HG03095 (cell line): Measurements from ENCODE around the gene BIN1.

Experiments
- ATAC-seq: cut with Tn5 transposase; IDR thresholded peaks from one replicate; pipeline ENCODE4 v1.9.1; 2021; ENCODE audit warnings: moderate library complexity; ENCODE audit not compliant: unreplicated experiment

BIN1 gene

DNA sequence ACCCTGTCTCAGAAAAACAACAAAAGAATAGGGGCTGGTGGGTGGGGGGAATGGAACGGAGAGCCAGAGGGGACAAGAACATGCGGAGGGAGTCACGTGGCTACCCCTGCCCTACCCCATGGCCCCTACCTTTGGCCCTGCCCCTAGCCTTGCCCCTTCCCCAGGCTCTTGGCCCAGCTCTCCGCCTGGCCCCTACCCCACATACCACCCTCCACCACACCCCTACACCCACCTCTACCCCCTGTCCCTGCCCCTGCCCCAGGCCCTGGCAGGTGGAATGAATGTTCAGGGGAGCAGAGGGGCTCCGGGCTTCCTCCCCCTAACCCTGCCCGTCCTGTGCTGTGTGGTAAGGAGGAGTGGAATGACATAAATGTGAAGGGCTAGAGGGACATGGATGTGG is 15.1 kb downstream of the BIN1 start:
- no peak for ATAC-seq

DNA sequence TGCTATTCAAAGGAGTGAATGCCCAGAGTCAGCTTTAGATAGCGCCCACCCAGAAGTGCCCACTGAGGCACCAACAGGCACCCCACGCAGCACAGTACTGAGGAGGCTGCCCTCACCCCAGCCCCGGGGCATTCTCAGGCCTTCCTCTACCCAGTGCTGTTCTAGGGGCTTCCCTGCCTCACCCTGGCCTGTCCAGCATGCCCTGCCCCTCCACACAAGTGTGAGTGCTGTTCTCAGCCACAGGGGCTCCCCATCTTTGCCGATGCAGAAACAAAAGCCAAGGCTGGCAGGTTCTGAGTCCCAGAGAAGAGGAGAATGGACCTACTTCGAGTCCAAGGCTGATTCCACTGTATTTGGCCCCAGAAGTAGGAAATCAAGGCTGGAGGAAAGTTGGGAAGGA is 15.8 kb downstream of the BIN1 start:
- ATAC-seq: no peak

DNA sequence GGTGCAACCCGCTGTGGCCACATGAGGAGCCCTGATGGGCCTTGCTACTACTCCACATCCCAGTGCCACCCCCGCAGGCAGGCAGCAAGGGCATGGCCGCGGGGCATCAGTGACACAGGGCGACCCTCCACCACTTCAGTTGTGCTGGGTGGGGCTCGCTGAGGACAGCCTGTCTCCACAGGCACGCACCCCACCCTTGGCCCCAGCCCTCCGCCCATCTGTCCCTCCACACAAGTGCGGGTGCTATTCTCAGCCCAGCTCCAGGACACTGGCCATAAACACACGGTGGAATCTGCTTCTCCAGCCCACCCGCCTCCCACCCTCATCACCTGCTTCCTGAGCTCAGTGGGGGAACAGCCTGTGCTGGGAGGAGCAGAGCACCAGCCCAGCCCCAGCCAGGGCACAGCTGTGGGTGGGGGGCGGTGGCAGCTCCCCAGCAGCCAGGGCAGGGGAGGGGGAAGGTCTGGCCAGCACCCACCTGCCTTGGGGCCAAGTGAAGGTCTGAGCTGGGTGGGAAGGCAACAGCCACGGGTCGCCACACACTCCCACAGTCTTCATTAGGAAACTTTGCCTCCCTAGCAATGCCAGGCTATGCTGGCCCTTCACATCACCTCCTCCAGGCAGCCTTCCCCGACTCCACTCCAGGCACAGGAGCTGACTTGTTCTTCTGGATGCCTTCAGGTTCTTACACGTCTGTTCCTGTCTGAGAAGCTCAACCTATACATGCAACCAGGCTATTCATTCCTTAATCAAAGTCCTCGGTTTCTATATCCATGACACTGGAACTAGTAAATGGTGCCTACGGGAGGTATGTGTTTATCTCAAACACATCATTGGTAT is 16.5 kb downstream of the BIN1 start:
- ATAC-seq: no peak

DNA sequence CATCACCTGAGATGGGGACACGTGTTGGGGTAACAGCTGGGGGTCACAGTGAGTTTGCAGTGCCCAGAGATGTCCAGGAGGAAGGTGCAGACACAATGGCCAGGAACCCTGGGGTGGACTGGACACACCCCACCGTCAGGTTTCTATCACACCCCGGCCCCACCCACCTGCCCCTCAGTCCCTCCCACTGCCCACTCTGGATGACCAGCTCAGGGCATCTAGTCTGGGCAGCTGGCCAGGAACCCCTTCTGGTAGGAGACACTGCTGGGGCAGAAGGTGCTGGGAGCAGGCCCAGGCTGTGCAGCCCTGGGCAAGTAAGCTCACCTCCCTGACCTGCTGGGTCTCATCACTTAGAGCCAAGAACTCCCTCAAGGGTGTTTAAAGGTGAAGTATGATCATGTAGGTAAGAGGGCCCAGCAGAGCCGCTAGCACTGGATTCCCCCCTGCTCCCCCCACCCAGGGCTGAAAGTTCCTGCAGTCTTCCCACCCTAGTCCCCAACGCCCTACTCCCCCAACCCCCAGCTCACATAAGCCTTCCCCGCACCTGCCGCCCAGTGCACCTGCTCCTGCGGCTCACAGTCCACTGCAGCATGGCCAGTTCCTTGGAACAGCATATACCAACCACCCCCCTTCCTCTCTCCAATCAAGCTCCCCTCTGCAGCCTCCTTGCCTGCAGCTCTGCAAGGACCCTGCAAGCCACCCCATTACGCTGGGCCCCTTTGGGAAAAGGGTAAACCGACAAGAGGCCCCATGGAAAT is 17.3 kb downstream of the BIN1 start:
- ATAC-seq: no peak

DNA sequence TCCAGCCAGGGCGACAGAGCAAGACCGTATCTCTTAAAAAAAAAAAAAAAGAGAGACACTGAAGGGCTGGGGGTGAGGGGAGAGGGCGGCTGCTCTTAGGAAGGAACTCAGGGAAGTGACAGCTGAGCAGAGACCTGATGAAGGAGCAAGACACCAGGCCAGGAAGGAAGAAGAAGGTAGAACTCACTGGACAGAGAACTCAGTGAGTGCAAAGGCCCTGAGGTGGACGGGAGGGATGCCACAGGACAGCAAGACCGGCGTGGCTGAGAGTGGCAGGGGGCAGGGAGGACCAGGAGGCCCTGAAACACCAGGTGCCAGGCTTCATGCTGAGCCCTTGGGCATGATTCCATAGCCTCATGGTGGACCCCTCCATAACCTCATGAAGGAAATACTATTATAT is 18.2 kb downstream of the BIN1 start:
- ATAC-seq: no peak

DNA sequence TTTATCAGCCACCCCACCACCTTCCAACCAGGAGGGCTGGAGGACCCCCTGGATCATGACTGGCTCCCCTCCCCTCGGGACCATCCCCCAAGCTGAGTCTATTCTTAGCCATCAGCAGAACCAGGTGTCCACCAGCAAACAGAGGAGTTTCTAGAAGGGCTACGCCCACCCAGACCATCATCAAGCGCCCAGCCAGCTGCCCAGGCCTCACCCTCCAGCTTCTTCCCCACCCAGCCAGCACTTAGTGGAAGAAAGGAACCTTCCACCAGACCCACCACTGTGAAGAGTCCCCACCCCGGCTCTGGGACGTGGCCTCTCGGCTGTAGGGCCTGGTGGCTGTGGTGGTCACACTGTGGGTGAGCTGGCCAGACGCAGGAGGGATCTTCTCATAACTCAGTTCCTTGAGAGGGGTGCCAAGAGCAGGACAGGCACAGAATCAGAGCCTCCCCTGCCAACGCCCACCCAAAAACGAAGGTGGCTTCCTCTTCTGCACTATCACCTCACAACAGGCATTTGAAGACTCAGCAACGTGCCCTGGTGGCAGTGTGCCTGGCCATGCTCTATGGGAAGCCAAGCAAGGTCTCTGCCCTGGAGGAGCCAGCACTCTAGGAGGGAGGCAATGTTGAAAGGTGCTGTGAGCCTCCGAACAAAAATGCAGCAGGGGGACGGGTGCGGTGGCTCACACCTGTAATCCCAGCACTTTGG is 19.0 kb downstream of the BIN1 start:
- no peak for ATAC-seq

DNA sequence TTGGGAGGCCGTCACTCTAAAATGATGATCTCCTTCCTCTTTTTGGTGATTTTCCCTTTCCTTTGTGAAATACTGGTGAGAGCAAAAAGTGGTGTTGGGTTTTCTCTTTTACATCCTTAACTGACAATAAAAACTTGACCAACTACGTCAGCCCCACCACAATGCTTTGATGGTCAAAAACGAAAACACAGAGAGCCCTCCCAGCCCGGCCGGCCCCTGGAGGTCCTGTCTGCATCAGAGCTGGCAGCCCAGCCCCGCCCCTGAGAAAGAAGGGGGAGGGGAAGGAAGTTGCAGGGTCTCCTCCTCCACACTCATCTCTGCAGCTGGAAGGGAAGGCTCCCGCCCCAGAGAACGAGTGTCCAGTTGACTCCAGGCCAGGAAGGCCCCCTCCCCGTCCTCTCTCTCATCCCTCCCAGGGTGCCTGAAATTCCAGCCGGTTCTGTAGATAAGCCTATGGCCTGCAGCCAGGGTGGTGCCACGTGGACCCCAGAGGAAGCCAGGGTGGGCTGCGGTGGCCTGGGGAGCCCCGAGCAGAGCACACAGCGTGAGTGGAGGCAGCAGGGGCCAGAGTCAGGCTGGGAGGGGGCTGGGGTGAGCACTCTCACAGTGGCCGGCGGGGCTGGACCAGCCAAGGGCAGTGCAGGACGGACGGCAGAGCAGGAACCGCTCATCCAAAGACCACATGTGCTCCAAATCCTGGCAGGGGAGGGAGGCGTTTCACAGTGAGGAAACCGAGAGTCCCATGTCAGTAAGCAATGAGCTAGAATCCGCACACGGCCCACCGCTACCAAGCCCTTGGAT is 19.8 kb downstream of the BIN1 start:
- peak; percentile 77 for ATAC-seq

DNA sequence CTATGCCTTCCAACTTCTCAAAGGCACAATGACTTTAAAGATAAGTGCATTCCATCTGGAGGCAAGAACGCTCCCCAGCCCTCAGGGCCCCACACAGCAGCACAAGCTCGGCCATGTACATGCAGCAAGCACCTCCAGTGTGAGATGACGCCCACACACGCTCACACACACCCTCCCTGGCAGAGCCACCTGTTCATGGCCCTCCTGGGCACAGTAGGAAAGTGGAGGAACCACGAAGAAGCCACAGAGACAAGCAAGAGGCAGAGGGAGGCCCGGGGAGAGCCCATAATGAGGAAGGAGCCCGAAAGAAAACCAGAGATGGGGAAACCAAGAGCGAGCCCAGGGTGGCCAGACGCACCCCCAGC is 21.7 kb downstream of the BIN1 start:
- no peak for ATAC-seq

DNA sequence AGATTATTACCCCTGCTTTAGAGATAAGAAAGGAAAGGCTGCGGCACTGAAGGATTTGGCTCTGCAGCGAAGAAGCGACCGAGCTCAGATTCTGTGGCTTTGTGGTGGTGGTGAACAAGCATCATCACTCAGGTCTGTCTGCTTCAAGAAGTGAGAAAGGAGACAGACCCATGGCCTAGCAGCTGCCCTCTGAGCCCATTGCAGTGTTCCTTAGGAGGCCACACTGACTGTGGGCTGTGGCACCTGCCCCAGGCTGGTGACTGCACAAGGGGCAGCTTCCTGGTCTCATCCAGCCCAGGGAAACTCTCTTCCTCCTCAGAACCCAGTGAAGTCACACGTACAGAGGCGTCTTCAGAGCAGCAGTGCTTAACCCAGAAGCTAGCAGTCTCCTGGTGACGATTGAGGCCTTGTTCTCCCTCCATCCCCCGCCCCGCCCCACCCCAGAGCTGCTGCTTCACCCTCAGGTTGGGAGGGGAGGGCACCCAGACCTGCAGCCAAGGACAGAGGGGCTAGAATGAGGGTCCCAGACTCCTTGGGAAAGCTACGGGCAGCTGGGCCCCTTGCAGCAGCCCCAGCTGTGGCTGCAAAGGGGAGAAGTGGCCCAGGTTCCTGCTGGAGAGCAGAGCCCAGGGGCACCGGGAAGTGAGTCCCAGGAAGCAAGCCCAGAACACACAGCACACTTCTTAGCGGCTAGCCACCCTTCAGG is 22.2 kb downstream of the BIN1 start:
- ATAC-seq: no peak

DNA sequence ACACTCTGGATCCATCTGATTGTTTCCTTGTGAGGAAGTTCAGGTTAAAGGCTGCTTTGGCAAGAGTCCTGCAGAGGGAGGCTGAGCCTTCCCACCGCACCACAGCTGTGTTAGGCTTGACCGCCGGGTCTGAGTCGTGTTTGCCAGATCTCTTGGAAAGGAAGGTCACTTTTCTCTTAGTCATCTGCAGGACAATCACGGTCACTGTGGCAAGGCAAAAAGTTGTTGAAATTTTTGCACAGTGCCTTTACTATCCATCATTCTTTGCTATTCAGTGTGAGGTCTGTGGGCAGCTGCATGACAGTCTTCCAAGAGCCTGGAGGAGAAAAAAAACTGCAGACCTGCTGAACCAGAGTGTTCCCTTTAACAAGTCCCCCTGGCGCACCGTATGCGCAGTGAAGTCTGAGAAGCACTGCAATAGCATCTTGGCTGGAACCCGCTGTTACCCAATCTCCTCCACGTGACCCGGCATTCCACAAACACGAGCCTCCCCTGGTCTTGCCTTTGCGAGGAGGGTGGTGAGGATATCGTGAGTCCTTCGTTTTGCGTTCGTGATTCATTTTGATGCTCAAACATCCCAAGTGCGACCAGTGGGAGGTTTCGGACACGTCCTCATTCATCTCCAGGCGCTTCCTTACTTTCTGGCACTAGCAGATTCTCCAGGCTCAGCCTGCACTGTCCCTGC is 23.0 kb downstream of the BIN1 start:
- ATAC-seq: no peak

DNA sequence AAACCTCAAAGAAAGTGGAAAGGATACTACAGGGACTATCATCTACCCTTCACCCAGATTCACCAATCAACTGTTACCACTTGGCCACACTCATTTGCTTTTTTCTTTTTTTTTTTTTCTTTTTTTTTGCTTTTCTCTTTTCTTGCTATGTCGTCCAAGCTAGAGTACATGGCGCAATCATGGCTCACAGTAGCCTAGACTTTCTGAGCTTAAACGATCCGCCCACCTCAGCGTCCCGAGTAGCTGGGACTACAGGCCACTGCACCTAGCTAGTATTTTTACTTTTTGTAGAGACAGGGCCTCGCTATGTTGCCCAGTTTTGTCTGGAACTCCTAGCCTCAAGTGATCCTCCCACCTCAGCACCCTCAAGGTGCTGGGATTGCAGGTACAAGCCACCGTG is 24.0 kb downstream of the BIN1 start:
- ATAC-seq: no peak

DNA sequence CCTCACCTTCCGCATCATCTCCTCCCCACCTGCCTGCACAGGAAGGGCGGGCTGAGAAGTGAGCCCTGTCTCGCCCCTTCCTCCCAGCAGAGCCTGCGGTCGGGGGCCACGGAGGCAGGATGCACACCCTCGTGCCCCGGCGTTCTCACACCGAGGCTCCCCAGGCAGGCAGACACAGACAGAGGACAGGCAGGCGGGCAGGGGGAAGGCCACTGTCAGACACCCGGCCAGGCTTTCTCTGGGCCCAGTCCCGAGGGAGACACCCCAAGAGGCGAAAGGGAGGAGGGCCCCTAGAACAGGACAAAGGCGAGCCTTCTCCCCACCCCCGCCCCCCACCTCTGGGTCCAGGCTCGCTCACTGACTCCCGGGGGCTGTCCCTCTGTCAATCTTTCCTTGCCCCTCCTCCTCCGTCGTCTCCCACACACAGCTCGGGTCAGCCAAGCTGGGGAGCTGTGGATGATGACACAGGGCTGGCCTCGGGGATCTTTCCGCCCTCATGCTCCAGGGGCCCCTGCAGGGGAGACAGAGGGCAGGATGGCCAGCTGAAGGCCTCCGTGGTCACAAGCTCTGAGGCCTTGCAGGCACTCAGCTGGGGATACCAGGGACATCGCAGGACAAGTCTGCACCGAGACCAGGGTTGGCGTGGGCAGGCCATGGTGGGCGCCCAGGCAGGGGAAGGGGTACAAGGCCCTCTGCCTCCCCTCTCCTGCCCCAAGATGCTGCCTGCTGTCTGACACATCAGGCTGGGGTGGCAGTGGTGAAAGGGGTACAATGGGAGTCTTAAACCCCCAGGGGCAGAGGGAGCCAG is 24.9 kb downstream of the BIN1 start:
- ATAC-seq: peak; percentile 53

DNA sequence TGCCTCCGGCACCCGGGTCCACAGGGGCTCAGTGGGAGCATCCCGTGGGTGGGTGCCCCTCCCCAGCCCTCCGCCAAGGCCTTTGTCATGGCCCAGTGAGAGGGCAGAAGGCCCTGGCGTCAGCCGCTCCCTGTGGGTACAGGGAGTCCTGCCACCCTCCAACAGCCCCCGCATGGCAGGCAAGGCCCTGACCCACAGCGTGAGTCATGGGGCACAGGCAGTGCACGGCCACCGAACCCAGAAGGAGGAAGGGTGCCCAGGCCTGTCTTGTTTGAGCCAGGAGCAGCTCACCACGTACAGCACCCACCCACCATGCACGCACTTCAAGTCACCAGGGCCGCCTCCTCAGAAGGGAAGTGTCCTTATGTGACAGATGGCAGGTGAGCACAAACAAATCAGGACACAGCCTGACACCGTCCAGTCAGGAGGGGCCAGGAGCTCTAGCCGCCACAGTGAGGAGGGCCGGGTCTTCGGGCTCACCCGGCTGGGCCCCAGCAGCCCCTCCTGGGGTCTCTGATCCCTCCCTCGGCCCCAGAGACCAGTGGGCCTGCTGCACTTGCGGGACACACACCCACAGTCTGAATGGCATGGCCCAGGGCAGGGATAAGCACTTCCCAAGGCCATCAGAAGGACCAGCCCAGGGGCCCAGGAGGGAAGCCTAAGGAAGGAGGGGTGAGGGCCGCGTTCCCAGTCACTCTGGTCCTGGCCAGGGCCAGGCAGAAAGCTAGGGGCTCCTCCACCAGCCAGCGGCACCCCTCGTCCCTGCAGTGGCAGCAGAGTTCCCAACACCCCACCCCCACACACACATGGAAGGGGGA is 25.8 kb downstream of the BIN1 start:
- peak; percentile 41 for ATAC-seq

DNA sequence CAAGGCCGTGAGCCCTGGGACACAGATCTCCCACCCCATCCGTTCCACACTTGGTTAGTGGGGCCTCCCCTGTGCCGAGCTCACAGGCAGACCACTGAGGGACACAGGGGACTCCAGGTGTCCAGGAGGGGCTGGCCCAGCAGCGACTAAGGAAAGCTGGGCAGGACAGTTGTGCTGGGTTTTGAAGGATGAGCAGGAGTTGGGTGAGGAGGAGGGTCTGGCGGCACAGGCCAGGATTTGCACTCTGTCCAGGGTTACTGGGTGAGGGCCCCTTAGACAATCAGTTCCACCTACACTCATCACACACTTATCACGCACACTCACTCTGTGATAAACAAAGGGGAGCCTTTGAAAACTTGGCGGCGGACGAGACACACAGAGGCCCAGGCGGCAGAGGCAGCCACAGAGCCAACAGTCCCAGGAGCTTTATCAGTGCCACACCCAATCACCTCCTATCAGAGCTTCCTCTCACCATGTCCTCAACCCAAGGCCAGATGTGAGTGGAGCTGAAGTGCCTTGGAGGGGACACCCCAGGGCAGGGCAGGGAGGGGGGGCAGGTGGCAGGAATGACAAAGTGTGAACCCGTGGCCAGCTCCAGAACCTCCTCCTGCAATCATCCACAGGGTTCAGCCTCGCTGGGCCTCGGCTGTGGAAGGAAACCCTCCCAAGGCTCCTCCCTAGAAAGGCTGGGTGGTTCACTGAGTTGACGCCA is 26.6 kb downstream of the BIN1 start:
- ATAC-seq: no peak

DNA sequence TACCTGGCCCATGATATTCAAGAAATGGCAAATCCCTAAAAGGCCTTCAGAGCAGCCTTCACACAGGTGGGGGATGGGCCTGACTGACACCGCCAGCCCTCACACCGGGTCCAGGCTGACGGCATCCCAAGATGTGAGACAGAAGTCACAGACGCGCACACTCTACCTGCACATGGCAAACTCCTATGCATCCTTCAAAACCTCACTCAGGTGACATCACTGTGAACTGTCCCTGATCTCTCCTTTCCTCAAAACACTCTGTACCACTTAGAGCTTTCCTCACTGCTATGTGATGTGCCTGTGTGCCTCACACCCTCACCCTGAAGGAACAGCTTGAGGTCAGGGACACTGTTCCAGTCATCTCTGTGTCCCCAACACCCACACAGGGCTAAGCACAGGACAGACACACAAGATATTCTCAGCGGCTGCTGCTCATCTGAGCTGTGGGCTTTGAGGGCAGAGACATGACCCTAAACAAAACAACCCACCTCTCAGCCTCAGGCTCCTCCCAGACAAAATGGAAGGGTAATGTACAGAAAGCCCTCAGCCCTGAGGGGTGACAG is 27.5 kb downstream of the BIN1 start:
- ATAC-seq: no peak

DNA sequence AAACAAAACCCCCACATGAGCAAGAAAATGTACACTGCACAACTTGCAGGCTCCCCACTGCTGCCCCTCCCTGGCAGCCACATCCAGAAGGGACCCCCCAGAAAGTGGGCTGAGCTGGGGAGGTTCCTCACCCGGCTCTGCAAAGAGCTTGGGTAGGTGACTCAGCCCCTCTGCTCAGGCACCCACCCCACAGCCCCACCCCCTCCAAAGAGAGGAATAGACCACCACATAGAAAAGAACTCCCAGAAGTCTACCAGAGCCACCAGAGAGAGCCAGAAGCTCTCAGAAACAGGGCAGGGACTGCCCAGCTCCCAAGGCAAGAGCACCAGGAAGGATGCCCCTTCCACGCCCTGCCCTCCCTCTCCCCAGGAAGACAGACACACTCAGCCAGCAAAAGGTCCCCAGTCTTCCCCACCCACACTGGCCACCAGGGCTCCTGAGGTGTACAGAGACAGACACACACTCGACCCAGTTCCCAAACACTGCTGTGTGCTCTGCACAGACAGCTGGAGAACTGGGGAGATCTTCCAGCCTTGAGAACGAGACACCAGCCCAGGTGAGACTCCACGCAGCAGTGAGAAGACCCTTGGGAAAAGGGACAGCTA is 28.2 kb downstream of the BIN1 start:
- no peak for ATAC-seq

DNA sequence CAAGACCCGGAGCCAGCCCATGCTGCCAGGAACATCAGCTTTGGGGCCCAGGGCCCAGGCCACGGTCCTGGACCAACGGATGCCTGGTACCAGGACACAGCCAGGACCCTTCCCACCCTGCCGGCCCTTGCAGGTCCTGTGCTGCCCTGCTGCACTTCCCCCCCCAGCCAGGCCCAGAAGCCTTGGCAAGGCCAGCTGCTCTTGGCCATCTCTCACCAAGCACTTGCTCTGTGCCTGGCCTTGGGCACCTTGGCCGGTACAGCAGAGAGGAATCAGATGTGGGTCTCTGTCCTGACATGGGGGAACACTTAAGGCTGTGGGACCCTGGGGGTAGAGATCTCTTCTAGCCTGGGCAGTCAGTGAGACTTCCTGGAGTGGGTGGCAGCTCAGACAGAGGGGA is 28.9 kb downstream of the BIN1 start:
- no peak for ATAC-seq
